ENCODE results near the gene ARHGAP10.
"Not testable (repeated sequence)": the region's sequence is repeated elsewhere in the genome, so short reads cannot be mapped to it uniquely, and the experiment has no call there.

The ARHGAP10 gene

DNA sequence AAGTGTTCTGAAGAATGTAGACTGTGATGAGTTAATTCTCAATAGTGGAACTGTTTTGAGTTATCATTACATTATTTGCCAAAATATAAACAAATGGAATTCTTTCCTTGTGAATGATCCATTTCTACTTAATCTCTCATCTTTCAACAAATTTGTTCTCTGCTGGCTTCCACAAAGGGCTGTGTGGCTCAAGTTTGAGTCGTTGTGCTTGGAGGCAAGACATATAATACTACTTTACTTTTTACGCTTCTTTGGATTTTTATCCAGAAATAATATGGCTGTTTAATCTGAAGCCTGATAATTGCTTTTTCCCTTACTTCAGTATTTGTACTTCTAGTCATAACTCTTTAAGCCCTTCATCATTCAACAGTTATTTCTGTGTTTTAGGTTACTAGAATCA lies 169.5 kb downstream of the ARHGAP10 start:
- no peak for DNase-seq (ENCODE audit: low read depth)

DNA sequence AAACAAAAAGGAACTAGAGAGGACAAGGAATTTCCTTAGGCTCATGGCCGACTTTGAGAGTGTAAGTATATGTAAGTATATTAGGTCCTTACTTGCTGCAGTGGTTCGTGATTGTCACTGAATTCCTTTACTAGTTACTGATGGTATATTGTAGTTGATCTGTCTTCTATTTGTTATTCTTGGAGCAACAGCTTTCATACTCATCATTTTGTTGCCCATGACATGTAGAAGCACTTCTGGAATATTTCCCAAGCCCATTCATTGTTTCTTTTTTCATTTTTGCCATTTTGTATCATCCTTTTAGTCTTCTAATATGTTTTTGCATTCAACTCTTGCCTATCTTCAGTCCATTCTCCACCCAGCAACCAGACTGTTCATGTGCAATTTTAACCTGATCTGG lies 170.0 kb downstream of the ARHGAP10 start:
- no peak for DNase-seq (ENCODE audit: low read depth)

DNA sequence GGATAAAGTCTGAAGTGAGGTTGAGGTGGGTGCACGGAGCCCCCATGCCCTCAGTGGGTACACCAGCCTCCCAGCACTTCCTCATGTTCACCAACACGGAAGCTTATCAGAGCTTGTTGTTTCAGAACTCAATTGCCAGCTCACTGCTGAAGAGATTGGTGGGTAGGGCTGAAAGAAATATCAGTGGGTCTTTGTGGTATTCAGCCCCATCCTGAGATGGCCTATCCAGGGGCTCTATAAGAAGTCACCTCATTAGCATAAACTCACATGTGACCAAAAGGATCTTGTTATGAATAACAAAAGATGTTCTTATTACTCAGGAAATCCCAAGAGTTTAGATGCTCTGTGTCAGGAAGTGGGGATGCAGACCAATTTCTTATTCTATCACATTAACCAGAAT lies 177.3 kb downstream of the ARHGAP10 start:
- DNase-seq (ENCODE audit: low read depth): no peak

DNA sequence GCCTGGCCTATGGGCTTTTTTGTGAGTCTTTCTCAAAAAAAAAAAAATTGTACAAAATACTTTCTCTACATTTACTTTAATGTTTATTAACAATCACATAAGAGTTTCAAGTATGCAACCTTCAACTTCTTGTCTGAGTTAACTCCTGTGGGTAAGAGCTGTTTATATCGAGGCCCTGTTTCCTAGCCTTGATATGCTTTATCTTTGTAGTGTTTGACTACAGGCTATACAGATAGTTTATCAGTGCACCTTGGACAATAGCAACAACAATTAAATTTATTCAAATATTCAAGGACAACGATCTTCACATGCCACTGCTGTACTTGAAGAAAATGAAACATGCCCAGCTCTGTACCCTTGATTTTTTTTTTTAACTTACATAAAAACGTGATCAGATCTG lies 178.4 kb downstream of the ARHGAP10 start:
- no peak for DNase-seq (ENCODE audit: low read depth)

DNA sequence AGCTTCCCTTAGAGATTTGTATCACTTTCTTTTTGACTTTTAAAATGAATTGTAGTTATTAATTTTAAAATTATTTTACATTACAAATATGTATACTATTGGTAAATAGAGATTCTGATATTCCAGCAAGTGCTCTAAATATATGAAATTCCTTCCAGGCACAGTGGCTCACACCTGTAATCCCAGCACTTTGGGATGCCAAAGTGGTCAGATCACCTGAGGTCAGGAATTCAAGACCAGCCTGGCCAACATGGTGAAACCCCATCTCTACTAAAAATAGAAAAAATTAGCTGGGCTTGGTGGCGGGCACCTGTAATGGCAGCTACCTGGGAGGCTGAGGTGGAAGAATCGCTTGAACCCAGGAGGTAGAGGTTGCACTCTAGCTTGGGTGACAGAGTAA lies 180.2 kb downstream of the ARHGAP10 start:
- DNase-seq (ENCODE audit: low read depth): not testable (repeated sequence)

DNA sequence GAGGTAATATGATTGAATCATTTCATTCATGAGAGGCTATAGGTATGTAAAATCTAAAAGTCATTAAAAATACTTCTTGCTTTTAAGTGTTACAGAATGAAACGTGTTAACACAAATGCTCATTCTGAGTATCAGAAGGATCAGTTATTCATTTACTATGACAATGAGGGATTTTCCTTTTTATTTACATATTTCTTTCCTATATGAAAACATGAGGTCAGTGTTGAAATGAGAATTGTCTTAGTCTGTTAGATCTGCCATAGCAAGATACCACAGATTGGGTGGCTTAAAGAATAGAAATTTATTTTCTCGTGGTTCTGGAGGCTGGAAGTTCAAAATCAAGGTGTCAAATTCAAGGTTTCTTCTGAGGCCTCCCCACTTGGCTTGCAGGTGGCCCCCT lies 181.2 kb downstream of the ARHGAP10 start:
- no peak for DNase-seq (ENCODE audit: low read depth)

DNA sequence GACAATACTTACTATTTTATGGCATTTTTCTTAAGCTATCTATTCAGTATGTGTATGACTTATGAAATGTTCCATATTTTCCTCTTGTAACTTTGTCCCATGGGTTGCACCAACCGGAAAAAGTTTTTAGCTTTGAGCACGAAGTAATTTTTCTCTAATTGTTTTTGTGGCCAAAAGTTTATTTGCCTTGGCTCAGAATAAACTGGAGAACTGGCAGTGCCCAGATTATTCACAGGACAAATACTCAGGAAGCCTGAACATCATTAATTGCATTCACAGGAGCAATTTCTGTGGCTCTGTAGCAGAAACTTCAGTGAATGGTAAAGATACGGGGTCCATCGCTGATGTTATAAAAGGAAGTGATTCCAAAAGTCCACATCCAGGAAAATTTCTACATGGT lies 184.5 kb downstream of the ARHGAP10 start:
- no peak for DNase-seq (ENCODE audit: low read depth)

DNA sequence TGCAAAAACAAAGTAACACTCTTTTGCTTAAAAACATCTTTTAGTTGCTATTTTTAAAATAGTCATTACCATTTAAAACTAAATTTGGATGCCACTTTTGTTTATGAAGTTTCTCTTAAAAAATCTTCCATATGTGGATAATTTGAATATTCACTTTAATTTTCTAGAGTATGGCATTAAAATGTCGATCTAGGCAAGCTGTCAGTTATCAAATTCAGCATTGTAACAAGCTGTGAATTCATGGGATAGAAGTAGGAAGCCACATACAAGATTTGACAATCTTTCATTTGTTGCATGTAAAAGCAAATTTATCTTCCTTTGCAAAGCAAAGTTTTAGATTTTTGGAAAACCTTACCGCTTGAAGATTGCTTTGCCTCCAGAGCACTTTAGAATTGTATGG lies 191.5 kb downstream of the ARHGAP10 start:
- DNase-seq (ENCODE audit: low read depth): no peak

DNA sequence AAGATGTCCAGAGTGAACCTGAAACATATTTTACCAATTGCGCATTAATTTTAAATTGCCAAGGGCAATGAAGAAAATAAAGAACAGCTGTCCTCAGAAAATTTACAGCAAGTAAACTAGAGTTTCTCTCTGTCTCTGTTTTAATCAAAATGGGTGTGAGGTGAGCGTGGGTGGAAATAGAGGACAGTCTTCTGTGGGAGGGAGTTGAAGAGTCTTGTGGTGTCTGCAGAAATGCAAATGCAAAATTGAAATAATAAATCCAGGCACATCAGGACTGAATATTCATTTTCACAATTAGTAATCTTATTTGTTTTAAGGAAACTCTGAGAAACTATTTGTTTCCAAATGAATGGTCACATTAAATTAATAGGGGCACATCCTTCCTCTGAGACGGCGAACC lies 192.0 kb downstream of the ARHGAP10 start:
- no peak for DNase-seq (ENCODE audit: low read depth)

DNA sequence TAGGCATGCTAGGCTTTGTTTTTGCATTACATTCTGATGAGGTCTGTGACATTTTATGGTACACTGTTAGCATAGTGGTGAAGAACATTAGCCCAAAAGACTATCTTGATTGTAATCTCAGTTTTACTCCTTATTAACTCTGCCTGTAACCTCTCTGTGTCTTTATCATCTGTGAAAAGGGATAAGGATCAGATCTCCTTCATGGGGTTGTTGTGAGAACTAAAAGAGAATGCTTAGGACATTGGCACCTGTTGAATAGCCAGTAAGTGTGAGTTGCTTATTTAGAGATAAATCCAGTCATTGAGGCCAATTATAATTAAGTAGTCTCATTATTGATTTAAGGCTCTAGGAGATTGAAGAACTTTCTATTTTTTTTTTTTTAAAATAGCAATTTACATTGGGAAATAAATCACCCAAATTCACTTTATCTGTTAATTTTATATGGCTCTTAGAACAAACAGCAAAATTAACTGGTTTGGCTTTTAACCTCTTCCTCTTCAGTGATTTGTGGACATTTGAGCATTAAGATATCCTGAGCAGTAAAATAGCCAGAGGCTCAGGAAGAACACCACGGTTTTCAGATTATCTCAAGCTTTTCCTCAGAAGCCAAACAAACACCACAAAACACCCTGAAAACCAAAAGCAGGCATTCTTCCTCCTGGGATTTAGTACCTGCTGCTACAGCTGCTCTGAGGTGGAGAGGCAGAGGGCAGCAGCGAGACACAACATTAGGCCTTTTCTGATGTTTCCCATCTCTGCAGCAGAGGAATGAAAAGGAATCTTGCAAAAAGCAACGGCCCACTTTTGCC lies 192.9 kb downstream of the ARHGAP10 start:
- DNase-seq (ENCODE audit: low read depth): no peak

DNA sequence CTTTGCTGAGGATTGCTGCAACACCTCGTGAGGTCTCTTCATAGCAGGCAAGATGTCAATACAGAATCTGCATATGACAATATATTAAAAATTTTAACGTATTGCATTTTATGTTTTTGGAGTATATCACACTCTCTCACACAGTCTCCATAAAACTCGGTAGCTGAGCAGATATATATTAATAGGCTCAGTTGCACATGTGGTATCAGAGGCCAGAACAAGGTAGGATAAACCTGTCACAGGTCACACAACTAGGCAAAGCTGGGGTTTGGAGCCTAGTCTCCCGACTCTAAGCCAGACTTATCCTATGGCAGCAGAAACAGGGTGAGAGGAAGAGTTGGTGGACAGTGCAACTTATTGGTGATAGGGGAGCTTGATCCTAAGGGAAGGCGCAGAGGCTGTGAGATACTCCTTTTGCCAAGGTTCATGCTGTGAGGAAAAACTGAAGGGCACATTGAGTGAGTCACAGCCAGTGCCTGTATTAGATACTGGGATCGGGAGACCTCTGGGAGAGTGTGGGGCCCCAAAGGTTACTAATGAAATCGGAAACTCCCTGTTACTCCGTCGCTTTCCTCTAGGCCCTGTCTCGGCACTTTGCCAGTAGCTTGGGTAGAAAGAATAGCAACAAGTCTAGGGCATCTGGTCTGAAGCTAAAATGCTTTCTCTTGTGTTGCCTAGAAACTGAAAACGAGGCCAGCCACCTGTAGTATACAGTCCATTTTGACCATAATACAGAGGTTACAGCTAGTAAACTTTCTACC lies 195.7 kb downstream of the ARHGAP10 start:
- no peak for DNase-seq (ENCODE audit: low read depth)

DNA sequence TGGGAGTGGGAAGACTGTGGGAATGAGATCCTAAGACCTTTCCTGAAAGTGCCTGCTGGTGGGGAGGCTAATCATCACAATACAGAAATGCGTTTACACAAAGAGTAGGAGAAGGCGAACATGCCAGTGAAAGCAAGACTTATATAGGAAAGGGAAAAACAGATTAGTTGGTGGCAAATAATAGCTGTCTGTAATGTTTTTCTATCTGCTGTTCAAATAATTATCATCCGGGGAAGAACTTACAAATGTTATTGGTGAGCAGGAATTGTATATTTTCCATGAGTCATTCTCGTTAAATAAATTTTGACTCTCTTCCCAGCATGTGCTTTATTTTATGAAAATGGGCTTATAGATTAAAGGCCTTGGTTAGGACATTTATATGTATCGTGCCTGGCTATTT lies 196.5 kb downstream of the ARHGAP10 start:
- no peak for DNase-seq (ENCODE audit: low read depth)

DNA sequence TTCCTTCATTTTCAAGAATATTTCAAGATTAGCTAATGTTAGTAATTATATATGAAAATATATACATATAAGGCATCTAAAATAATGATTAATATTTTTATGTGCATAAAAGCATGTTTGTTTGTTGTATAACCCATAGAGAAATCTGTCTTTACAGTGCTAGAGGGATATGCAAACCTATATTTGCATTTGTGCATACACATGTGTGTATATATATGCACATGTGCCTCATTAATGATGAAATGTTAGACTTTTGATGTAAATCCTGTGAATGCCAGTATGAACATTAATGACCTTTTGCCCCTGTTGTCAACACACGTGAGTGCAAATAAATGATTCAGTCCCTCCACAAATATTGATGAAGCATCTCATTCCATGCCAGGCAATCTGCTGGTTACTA lies 197.9 kb downstream of the ARHGAP10 start:
- DNase-seq (ENCODE audit: low read depth): no peak

DNA sequence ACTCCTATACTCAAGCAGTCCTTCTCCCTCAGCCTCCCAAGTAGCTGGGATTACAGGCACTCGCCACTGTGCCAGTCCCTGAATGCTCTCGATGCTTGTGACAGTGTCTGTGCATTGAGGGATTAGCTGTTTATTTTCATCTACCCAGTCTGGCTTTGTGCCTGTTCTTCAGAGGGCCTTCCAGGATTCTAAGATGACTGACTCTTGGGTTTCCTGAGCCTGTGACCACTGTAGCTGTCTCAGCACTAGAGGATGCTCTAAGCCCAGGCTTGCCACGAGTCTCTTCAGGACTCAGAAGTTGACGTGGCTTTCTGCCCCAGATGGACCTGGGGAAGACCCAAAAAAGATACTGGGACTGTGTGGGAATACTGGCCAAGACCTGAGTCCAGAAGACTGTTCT lies 201.4 kb downstream of the ARHGAP10 start:
- no peak for DNase-seq (ENCODE audit: low read depth)

DNA sequence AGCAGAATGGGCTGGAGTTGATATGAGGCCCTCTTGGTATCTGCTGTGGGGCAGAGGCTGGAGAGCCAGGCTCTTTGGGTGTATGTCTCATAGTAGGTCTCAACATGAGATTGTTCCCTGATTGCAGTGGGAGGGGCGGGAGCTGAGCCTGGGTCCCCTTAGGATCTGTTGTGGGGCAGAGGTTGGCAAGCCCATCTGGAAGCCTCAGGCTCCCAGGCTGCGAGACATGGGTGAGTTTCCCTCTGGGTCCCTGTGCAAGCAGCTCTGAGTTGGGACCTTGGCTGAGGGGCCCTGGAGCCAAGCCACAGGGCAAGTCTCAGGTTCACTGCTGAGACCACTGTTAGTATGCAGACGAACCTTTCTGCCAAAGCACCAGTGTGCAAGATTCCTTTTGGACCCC lies 201.9 kb downstream of the ARHGAP10 start:
- no peak for DNase-seq (ENCODE audit: low read depth)

DNA sequence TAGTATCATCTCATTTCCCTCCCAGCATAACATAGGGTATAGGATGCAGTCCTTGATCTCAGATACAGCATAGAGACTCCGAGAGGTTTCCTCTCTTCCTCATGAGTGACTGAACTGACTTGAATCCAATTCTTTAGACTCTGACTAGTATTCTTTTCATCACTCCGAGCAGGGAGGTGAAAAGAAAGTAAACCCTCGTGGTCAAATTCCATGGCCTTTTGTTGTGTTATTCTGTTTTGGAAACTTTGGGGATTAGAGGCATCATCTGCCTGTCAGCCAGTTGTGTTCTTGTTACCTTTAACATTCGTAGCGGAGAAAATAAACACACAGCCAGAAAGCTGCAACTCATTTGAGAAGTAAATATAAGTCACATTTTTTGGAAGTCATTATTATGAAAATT lies 206.6 kb downstream of the ARHGAP10 start:
- DNase-seq (ENCODE audit: low read depth): no peak

DNA sequence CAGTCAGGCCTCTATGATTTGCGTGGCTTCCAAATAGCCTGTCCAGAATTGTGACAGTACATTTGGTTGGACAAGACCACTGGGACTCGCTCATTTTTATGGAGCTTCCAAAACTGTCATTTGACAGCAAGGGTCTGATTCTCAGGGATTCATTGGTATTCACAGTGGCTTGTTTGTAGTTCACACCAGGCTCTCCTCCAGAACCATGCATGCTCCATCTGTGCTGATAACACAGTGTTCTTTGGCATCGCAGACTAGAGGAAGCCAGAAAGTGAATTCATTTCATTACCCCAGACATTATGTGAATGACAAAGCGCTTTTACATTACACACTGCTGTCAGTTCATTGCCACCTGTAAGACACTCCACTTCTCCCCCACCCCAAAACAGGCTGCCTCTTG lies 208.3 kb downstream of the ARHGAP10 start:
- no peak for DNase-seq (ENCODE audit: low read depth)

DNA sequence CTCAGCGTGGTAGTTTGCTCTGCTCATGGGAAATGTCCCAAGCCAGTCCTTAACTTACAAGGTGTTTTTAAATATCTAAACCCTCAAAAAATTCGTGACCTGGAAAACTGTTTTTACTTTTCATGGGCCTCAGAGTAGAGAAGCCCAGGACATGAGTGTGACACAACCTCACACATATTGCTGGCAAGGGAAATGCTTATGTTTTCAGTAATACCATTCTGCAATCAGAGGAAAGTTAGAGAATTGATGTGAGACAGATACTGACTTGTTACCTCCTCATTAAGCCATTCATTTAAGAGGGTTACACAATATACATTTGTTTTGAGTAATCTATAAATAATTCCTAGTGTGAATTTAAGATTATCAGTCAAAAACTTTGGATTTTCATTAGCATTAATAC lies 209.5 kb downstream of the ARHGAP10 start:
- no peak for DNase-seq (ENCODE audit: low read depth)

DNA sequence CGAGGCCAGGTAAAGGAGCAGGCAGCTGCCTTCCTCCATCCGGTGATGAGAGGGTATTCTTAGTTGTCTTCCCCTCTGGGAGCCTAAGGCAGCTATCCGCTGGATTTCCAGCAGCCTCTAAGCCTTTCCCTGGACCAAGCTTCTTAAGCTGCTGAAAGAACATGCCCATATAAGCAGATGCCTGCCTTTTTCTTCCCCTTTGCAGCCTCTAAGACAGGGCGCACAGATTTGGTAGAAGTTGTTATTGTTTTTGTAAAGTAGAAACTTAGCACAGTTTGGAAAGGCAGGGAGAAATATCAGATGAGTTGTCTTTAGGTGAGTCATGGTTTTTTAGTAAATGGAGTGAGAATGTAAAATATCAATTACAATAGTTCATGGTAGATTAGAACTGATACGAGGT lies 210.8 kb downstream of the ARHGAP10 start:
- no peak for DNase-seq (ENCODE audit: low read depth)

DNA sequence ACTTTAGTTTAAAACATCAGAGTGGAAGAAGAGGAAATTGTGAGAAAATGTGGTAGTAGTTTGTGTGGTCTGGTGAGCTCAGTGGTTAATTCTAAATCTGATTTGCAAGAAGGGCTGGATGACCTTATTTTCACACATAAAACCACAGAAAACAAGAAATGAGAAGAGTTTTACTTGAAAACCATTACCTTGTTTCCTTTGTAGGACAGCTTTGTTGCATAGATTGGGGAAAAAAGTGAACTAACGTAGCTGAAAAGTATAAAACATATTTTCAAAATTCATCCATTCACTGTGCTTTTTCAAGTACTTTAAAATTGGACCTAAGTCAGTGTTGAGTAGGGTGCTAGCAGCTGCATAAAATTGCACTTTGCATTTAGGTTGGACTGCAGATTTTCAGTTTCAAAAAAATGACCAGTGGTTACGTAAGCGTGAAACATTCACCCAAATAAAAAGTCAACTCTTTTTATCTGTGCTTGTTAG lies 211.3 kb downstream of the ARHGAP10 start:
- DNase-seq (ENCODE audit: low read depth): no peak

DNA sequence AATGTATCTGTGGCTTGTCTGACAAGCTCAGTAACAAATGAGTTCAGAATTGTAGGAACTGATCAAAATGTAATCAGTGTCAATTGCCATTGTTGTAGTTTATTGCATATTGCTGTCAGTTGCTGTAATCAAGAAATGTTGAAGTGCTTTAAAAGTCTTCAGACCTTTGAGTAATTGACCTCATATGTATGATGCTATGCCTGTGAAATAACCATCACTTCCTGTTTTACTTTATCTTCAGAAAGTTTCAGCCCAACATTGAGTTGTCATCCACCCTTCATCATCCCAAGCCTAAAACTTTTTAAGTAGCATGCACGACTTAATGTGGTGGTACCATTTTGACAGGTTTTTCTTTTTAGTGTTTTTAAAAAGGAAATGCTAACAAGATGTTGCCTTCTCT lies 212.4 kb downstream of the ARHGAP10 start:
- DNase-seq (ENCODE audit: low read depth): no peak

DNA sequence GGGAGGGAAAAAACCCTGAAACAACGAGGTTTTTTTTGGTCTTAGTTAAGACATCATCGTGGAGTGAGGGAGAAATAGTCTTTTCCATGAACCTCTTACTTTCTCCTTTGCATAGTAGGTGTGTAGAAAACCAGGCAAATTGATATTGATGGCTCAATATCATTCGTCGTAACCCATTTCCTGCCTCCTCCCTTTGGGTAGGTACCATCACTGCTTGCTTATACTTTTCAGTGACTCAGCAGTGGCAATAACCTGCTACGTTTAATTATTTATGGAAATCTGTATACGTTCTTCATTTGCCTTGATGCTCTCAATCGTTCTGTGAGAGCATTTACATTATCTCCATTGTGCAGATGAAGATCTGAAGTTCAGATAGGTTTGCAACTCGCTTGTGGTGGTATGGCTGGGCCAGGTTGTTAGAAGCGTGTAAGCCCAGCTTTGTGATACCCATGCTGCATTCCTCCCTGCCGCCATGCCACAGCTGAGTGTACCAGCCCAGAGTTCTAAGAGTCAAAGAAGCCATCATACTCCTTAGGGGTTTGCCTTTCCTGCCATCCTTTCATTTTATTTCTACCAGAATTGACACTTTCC lies 212.9 kb downstream of the ARHGAP10 start:
- no peak for DNase-seq (ENCODE audit: low read depth)

DNA sequence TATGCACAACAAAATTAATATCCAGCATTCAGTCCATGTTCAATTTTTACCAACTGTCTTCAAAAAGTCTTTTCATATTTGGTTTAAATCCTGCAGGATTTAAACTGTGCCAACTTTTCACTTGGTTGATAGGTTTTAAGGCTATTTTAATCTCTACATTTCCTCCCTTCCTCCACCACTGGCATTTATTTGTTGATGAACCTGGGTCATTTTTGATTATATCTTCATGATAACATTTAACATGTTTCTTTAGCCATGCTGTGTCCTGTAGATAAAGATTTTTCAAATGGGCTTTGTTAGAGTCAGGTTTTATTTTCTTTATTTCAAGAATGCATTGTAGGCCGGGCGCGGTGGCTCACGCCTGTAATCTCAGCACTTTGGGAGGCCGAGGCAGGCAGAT lies 216.4 kb downstream of the ARHGAP10 start:
- no peak for DNase-seq (ENCODE audit: low read depth)

Measured in CMK (cell line).